Esophagus squamous epithelium (tissue), 4 donors: ENCODE measurements around the gene AHRR.

Experiments used
- POLR2A ChIP-seq, 4 donors: fragments of 450-650 bp; IDR thresholded peaks; one replicate each; pipeline ENCODE4 v1.6.1; 2017; ENCODE audit warnings: antibody characterized with exemption in 4 of 4, mild to moderate bottlenecking in 4 of 4, moderate library complexity in 3 of 4
- TF ChIP-seq, protein P1 (sequence below), 6 experiments: fragments of 450-650 bp in 4 of 6; fragments of 200-600 bp in 2 of 6; sonication (generic) in 2 of 6; IDR thresholded peaks; one replicate each; pipeline ENCODE4 v1.5.1; 2016 to 2019; ENCODE audit warnings: antibody characterized with exemption in 6 of 6, mild to moderate bottlenecking in 4 of 6, moderate library complexity in 4 of 6

DNA sequence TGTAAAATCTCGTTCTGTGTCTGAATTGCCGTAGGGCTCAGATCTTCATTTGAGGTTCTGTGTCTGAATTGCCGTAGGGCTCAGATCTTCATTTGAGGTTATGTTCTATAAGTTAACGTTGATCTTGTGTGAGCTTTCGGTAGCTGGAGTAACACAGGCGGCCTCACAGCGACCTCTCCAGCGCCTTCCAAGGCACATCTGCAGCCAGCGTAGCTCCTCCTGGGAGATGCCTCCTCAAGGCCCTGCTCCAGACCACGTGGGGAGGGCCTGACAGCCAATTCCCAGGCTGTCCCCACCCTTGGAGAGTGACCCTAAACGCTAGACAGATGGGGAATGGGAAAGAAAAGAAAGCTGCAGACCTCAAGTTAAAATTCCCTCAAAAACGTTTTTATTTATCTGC is 8.7 kb upstream of the AHRR start:
- TF ChIP-seq, protein P1, sequence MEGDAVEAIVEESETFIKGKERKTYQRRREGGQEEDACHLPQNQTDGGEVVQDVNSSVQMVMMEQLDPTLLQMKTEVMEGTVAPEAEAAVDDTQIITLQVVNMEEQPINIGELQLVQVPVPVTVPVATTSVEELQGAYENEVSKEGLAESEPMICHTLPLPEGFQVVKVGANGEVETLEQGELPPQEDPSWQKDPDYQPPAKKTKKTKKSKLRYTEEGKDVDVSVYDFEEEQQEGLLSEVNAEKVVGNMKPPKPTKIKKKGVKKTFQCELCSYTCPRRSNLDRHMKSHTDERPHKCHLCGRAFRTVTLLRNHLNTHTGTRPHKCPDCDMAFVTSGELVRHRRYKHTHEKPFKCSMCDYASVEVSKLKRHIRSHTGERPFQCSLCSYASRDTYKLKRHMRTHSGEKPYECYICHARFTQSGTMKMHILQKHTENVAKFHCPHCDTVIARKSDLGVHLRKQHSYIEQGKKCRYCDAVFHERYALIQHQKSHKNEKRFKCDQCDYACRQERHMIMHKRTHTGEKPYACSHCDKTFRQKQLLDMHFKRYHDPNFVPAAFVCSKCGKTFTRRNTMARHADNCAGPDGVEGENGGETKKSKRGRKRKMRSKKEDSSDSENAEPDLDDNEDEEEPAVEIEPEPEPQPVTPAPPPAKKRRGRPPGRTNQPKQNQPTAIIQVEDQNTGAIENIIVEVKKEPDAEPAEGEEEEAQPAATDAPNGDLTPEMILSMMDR (IDR thresholded peaks at IDR 0.05): no peak
- TF ChIP-seq POLR2A (IDR thresholded peaks at IDR 0.05): no peak
